Posterior vena cava (tissue), 2 donors: ENCODE data around the gene COL15A1. TPM values are rescaled to one million over a fixed set of nuclear protein-coding genes. Genes with fewer than 3 reads are reported as not detected.
"Not testable (repeated sequence)": the region's sequence is repeated elsewhere in the genome, so short reads cannot be mapped to it uniquely, and the experiment has no call there.

Experiments used
- DNase-seq: peaks from one replicate; pipeline ENCODE4 v3.0.0-alpha.2; 2020; ENCODE audit warnings: low spot score
- intact Hi-C, 2 donors: fragments of 100-400 bp; cut with DNase I; formaldehyde crosslinking; loops; one replicate each; pipeline versions ENCODE4 v1.14.1 to v1.14.2; 2022 to 2023
- long read RNA-seq, 2 donors: library from polyadenylated mRNA; unstranded; transcript quantifications; one replicate each; pipeline ENCODE4 v2.0.0, GENCODE V29; 2020 to 2021
- total RNA-seq, 2 donors: library from RNA; stranded (reverse); fragmentation: NEBNext Ultra II Directional; extraction: Animal tissue kit (Norgen Biotek cat#: 25700); gene quantifications; one replicate each; pipeline ENCODE4 v1.2.1, GENCODE V29; 2021
- donor health status: DM: yes; HTN: yes; CAD: no.
- donor health status: DM: yes; HTN: yes; CAD: no.

Gene COL15A1
- 100 to 1,000 TPM; 126 to 129 TPM for total RNA-seq
- long read RNA-seq, donor 1, full-length matches to known transcripts, result 24 of 89 reads
- long read RNA-seq, donor 1, partial matches to known transcripts, result 51 of 89 reads
- long read RNA-seq, donor 1, other reads (novel, unspliced or antisense), result 14 of 89 reads
- long read RNA-seq, donor 2, full-length matches to known transcripts, result 5 of 86 reads
- long read RNA-seq, donor 2, partial matches to known transcripts, result 60 of 86 reads
- long read RNA-seq, donor 2, other reads (novel, unspliced or antisense), result 21 of 86 reads

DNA sequence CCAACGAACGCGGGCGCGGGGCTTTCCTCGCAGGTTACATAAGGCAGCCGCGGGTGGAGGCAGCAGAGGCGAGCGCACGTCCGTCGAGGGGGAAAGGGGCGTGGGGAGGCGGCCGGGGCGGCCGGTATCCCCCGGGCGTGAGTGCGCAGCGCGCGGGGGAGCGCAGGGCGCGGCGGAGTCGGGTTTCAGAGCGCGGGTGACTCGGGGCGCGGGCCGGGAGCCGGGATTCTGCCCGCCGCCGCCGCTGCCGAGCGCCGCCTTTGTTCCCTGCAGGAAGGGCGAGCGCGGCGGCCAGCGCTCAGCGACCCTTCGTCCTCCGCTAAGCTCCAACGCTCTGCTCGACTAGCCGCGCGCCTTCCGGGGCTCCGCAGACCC, at the start of gene COL15A1:
Gene COL15A1 (plus strand): TSS at position 226 of the 375 bp plus-strand sequence. CDS start 155 bp downstream, outside the sequence.
- peak; percentile 83 for DNase-seq
- intact Hi-C loops, result loop anchor here in 1 of 2 donors (5.0 kb wide), 1 partner anchor 54 kb away; no protein-coding TSS in a partner anchor

DNA sequence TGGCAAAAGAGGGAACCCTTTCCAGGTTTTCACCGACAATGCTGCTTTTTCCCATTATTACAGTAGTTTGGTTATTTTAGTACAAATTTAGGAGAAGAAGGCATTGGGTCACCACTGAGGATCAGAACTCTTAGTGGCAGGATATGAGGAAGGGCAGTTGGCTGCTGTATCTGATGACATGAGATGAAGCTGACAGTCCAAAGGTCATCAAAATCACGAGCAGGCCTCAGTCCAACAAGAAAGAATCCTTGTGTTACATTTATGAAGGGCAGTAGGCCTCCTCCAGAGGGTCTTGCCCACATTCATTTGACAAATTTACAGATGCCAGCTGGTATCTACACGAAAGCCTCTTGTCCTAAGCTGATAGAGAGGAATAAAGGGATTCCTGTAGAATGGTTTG, 49.5 kb upstream of the COL15A1 start:
- DNase-seq, result no peak
- intact Hi-C loops, result no loop called here

DNA sequence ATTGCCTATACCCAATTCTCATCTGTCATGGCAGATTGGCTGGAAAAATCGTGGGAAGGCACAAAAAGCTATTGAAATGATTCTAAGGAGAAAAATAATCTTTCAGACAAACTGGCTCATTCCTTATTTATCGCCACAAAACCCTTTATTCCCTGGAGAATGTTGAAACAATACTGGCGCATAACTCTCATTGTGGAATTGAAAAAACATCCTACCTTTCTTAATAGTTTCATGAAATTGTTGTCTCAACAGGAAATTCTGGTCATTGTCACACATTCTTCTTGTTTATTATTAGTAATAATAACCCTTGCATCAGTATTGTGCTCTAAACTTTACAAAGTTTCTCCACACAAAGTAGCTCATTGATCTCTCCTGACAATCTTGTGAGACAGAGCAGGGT, 48.9 kb upstream of the COL15A1 start:
- intact Hi-C loops, result no loop called here
- DNase-seq, result no peak

DNA sequence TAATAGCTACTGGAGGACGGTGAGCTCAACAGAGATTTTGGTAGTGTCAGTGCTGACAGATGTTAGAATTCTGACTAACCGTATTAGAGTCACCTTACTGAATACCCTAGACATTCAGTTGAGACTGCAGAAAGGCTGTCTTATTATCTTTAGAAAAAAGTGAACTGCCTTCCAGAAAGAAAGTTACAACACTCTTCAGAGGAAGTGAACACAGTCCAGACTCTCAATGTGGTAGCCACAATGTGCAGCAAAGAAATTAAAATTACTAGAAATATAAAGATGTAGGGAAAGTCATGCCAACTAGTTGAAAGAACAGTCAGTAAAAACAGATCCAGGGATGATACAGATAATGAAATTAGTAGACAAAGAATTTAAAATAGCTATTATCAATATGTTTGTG, 47.1 kb upstream of the COL15A1 start:
- no peak for DNase-seq
- intact Hi-C loops, result no loop called here

DNA sequence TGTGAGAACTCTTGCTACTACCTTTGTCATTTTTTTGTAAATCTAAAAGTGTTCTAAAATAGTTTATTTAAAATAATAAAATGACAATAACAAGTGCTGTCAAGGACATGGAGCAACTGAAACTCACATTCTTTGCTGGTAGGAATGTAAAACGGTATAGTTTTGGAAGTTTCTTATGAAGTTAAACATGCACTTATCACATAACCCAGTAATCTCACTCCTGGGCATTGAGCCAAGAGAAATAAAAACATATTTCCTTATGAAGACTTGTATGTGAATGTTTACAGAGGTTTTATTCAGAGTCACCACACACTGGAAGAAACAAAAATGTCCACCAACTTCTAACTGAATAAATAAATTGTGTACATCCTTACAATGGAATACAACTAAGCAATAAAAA, 46.0 kb upstream of the COL15A1 start:
- no peak for DNase-seq
- intact Hi-C loops, result no loop called here

DNA sequence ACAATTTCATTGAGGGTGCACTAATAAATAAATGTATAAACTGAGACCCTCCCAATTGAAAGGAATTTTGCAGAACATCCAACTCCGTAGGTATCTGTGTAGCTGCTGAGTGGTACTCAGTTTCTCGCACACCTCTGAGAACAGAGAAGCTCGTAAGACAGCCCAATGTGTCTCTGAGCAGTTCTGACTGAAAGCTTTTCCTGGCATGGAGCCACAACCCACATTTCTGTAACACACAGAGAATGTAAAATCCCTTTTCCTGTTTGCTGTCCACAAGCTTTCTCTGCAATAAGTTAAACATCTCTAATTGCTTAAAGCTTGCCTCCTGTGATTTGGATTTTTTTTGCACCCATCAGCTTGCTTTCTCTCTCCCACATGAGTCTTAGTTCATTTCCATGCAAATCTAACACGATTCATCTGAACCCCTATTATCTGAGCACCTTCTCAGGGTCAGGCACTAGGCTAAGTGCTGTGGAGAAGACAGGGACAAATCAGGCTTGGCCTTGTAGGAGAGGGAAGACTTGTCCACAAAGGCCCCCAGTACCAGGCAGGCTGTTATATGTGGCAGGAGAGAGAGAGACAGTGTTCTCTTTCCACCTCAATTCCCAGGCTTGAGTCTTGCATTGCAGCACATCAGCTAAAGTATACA, 44.2 kb upstream of the COL15A1 start:
- intact Hi-C loops, result no loop called here
- DNase-seq, result no peak

DNA sequence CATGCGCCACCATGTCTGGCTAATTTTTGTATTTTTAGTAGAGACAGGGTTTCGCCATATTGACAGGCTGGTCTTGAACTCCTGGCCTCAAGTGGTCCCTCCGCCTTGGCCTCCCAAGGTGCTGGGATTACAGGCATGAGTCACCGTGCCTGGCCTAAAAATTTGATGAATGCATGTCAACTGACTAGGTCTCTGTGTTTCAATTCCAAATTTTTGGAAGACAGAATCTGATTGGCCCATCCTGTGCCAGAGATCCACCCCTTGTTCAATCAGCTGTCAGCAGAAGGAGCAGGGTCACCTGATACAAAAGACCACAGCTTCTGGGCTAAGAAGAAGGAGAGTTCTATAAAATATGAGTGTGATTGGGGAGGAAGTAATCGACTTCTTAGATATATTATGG, 43.5 kb upstream of the COL15A1 start:
- DNase-seq, result no peak
- intact Hi-C loops, result no loop called here

DNA sequence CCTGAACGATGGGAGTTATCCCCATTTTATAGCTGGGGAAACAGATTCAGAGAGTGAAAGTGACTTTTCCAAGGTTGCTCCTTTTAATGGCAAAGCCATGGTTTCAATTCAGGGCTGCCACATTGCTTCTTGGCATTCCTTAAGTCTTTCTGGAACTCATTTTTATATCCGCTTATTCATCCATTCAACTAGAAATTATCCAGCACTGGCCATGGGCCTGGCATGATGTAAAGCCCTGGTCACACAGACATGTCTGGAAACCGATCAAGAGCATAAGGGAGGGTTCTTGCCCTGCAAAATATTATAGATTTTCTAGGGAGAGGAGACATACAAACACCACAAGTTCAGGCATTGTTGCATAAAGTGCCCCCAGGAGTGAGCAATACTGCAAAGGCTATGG, 43.0 kb upstream of the COL15A1 start:
- no peak for DNase-seq
- intact Hi-C loops, result no loop called here

DNA sequence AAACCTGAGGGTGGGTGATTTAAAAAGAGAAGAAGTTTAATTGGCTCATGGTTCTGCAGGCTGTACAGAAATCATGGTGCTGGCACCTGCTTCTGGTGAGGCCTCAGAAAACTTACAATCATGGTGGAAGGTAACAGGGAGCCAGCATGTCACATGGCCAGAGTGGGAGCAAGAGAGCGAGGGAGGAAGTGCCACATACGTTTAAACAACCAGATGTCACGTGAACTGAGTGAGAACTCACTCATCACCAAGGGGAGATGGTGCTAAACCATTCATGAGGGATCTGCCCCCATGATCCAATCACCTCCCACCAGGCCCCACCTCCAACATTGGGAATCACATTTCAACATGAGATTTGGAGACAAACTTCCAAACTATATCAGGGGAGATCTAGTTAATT, 41.9 kb upstream of the COL15A1 start:
- intact Hi-C loops, DNase-seq: not testable (repeated sequence)

DNA sequence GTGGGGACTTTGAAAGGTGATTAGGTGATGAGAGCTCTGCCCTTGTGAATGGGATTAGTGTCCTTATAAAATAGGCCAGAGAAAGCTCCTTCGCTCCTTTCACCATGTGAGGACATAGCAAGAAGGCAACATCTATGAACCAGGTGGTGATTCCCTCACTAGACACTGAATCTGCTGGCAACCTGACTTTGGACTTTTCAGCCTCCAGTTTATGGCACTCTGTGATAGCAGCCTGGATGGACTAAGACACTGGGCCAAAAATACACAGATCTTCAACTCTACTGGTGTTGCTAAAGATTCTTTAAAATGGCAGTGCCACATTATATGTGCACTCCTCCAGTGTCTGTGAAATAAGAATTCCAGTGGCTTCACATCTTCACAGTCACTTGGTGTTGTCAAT, 41.2 kb upstream of the COL15A1 start:
- DNase-seq, result no peak
- intact Hi-C loops, result no loop called here

DNA sequence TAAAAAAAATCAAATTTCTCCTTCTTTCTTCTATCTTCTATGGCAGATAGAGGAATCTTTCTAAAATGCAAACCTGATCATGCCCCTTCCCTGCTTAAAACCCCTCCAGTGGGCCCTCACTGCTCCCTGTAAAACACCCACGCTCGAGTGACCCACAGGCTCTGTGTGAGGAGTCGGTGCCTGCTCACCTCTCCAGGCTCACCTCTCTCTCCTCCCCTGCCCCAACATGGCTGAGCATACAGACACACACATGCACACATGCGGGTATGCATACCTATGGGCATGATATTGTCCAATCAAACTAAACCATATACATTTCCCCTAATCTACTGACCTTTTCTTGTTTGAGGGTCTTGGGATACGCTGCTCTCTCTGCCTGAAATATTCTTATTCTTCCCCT, 40.8 kb upstream of the COL15A1 start:
- intact Hi-C loops, result no loop called here
- no peak for DNase-seq

DNA sequence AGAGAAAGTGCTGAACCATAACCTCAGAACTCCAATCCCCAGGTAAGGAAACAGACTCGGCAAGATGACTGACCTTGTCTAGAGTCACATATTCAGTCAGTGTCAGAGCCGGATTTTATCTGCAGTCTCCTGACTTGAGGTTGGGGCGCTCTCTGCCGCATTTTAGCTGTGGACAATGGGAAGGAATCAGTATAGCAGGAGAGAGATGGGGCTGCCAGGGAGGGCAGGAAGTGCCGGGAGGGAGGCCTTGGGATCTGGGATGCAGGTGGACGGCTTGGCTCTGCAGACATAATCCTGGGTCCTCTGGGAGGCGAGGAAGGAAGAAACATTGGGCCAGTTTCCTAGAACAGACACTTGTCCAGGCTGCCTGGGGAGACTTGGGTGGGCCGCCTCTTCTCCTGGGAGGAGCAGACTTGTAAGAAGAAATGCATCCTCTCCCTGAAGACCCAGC, 39.7 kb upstream of the COL15A1 start:
- no peak for DNase-seq
- intact Hi-C loops, result no loop called here

DNA sequence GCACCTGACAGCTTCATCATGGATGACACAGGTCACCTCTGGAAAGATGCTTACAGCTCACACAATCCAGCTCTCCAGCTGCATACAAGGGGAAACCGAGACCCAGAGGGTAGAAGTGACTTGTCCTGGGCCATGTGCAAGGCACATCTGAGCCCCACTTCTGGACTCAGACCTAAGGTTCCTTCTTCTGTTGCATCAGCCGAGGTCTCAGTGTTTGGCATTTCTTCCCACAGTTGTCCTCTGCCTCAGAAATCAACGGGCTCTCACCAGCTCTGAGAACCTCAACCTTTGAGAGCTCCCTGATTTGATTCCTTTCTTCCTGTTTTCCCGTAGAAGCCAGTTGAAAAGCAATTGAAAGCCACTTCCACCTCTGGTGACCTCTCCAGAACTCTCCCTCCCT, 38.7 kb upstream of the COL15A1 start:
- intact Hi-C loops, result no loop called here
- no peak for DNase-seq

DNA sequence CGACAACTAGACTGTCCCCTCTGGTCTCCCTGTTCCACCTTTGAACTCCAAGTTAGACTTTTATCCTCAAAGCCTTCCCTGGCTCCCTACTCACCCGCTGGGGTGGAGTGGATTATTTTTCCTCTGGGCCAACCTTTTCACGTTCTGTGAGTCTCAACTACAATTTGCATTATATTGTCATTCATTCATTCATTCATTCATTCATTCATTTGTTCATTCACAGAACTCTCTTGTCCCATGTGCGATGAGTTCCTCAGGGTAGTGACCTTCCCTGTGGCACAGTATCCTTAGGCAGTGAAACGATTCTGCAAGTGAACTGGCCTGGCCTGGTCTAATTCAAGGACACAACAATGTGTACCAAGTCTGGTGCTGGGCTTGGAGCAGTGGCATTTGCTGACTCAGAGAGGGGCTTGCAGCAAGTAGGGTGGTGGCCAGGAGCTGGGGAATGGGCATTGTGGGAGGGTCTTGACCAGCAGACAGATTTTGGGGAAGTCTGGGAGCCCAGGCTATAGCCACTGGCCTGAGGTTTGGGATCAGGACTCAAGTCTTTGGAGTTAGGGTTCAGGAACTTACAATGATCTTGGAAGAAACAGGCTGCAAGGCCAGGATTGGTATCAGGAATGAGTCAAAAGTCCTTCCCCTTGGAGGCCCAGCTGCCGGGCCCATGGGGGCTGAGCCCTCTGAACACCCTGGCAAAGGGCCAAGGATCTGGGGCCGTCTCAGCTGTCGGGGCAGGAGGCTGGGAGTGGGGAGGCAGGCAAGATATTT, 37.2 kb upstream of the COL15A1 start:
- intact Hi-C loops, result no loop called here
- no peak for DNase-seq

DNA sequence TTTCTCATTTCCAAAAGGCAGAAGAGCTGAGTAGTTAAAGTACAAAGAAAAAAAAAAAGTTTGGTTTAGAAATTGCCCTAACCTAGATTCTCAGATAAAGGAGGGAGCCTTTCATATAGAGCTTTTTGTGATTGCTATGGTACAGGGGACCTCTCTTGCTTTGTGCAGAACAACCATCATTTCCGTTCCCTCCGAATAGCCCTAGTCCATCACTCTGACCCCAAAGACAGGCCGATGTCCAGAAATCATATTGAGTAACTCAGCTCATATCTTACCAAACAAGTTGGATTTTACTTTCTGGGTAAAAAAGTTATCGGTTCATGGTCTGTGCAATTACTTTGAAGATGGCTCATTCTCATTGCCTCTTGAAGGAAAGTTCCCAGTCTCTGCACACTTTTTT, 36.7 kb upstream of the COL15A1 start:
- intact Hi-C loops, result no loop called here
- no peak for DNase-seq

DNA sequence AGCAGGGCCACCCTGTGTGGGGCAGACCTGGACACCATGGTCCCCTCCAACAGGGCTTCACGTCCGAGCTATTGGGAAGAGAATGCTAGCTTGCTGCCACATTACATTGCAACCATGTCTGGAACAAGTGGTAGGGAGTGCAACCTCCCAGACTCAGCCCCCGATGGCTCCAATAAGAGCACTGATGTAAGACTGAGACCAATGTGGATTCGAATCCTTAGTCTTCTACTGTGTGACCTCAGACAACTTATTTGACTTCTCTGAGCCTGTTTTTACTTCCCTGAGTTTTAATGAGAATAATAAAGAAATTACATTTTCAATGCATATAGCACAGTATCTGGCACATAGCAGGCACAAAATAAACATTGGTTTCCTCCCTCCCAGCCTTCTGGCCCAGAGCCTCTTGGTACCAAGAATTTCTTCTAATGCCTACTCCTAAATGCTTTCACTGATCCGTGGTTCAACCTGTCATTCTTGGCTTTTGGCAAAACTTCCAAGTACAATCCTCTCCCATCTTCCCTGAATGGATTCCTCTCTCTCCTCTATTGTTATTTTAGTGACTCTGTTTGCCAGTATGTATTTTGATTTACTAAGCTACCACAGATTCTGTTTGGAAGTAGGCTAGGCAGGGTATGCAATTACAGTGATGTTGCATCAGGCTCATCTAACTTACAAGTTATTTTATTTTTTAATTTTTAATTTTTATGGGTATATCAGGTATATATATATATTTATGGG, 34.6 kb upstream of the COL15A1 start:
- intact Hi-C loops, result no loop called here
- no peak for DNase-seq

DNA sequence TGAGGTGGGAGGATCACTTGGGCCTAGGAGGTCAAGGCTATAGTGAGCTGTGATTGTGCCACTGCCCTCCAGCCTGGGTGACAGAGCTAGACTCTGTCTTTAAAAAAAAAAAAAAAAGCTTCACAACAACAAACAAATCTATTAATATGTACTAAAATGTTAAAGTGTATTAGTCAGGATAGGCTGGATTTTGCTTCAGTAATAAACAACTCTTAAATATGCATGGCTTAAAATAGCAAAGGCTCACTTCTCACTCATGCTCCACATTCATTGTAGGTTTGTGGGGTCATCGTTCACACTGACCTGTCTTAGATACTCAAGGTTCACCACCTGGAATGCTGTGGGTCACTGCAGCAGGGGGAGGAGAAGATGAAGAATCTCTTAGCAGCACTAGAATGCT, 33.8 kb upstream of the COL15A1 start:
- intact Hi-C loops, result no loop called here
- DNase-seq, result no peak

DNA sequence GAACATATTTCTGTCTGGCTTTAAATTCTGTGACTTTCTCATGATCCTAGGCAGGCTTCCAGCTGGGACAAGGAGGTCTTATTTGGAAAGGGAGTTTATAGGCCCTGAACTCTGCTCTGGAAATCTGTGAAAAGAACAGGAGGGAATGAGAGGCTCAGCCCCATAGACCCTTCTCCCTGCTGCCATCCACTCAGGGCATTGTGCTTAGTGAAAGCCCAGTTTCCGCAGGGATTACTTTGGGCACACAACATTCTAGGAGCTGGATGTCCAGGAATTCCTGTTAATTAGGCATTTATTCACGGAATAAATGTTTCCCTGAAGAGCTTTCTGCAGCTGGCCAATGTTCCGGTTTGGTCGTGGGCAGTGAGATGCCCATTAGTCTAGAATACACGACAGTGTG, 32.7 kb upstream of the COL15A1 start:
- DNase-seq, result no peak
- intact Hi-C loops, result no loop called here

DNA sequence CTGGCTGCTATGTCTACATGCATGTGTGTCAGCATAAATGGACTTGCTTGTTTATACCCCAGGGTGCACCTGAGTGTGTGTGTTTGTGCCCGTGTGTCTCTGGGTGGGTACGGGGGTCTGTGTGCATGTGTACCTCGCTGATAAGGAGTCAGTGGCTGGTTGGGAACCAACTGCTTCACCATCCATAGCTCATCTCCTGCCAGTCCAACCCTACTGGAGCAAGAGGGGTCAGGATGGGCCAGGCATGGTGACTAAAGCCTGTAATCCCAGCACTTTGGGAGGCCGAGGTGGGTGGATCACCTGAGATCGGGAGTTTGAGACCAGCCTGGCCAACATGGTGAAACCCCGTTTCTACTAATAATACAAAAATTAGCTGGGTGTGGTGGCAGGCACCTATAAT, 32.0 kb upstream of the COL15A1 start:
- intact Hi-C loops, DNase-seq: not testable (repeated sequence)

DNA sequence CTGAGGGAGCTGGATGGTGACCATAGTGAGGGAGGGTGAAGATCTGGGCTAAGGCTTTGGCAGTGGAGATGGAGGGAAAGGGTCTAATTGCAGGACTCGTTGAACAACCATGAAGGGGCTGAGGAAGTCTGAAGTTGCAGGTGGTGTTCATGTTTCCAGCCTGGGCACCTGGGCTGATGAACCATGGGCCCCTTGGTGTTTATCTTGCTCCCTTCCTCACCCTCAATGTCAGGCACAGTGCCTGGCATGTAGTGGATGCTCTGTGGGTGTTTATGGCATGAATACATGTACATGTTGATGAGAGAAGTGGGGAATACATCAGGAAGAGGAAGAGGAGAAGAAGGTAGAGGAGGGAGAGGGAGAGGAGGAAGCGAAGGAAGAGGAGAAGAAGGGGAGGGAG, 31.3 kb upstream of the COL15A1 start:
- intact Hi-C loops, result no loop called here
- DNase-seq, result no peak
